COLO668 (cell line): ENCODE measurements around the gene TSG101.

ENCODE experiments used
- DNase-seq: peaks from one replicate; lab custom pipeline; 2025; ENCODE audit not compliant: unreplicated experiment; lab: John Stamatoyannopoulos, UW

The TSG101 gene

DNA sequence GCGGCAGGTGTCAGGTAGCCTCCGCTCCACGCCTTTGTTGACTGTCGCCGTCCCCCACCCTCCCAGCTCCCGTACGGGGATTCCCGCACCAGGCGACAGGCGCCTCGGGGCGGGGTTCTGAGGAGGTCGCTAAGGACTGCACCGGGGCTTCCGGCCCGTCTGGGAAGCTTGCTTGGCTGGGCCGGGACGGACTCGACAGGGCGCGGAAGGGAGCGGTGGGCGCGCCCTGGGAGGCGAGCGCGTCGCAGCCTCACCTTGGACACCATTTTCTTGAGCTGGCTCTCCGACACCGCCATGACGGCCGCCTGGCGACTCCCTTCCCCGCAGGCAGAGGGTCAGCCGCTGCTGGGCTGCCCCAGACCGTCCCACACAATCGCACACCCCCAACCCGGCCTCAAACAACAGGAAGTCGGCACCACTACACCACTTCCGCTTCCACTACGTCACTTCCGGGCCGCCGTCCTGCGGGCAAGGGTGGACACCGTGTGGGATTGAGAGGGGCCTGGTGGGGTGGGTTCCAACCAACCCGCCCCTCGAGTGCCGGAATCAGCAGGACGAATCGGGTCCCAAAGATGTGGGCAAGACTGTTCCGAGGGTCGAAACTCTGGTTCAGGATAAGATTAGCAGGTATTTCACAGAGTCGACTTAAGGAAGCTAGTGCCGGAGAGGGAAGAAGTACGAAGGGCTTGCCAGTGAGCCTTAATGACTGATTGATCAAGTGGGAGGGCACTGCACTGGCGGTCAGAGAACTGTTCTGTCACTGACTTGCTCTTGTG is at the start of gene TSG101:
TSG101 (minus strand) TSS at position 422 of the 776 bp plus-strand sequence; CDS start at position 296, 126 bp downstream.
- peak; percentile 91 for DNase-seq

DNA sequence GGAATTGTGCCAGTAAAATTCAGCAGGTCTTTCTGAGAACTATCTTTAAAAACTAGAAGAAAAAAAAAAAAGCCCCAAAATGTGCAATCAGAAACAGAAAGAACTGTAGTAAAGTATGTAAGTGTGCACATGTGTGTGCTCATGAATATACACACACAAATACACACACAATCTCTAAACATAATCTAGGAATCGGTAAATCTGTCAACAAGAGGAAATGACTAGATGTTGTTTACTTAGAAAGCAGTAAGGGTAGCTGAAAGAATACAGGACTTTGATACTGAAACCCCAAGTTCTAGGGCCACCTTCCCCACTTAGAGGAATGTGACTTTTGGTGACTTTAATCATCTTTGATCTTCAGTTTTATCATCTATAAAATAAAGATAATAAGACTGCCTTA is 48.6 kb upstream of the TSG101 start:
- DNase-seq: no peak

DNA sequence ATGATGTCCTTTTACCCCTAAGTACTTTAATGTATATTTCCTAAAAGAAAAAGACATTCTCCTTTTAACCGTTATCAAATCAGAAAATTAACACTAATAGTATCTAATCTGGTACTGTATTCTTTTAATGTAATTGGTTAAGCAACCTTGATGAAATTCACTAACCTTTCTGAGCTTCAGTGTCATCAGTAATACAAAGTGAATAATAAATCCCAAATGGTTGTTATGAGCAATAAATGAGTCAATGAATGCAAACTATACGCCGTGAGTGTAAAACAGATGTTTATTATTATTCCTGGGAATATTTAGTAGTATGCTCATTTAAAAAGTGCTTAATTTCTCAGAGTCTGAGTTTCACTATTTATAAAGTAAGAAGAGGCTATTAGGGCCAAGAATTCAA is 40.3 kb upstream of the TSG101 start:
- no peak for DNase-seq

DNA sequence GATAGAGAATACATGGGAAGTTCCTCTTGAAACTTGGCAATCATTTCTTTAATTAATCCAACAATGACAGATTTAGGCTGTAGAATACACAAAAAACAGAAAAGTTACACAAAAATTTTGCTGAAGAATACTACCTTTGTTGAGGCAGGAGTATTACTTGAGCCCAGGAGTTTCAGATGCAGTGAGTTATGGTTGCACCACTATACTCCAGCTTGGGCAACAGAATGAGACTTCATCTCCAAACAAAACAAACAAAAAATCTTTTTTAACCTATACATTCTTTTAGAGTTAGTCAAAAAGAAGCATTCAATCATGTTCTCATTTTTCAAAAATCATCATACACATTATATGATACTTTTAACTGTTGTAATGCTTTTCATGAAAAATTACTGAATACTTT is 39.7 kb upstream of the TSG101 start:
- no peak for DNase-seq

GRCh38 chr11:18564149-18564548 is 37.4 kb upstream of the TSG101 start:
- DNase-seq: no peak

DNA sequence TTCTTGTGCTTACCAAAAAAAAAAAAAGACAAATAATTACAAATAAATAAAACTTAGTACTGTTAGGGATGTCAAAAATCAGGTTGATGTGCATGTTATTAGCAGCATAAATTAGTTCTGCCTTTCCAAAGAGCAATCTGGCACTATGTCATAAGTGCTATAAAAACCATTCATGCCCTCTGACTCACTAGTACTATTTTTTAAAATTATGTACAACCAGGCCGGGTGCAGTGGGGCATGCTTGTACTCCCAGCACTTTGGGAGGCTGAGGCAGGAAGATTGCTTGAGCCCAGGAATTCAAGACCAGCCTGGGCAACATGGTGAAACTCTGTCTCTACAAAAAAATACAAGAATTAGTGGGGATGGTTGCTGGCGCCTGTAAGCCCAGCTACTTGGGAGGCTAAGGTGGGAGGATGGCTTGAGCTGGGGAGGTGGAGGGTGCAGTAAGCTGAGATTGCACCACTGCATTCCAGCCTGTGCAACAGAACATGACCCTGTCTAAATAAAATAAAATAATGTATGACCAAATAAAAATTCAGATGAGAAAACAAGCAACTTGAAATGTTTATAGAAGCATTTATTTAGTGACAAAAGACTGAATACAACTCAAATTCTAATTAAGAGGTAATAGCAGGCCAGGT is 36.5 kb upstream of the TSG101 start:
- DNase-seq: no peak

- no peak for DNase-seq
Observed at GRCh38 chr11:18548001-18548400, 21.3 kb upstream of the TSG101 start.

- no peak for DNase-seq
Observed at GRCh38 chr11:18540207-18541009, 13.7 kb upstream of the TSG101 start.

DNA sequence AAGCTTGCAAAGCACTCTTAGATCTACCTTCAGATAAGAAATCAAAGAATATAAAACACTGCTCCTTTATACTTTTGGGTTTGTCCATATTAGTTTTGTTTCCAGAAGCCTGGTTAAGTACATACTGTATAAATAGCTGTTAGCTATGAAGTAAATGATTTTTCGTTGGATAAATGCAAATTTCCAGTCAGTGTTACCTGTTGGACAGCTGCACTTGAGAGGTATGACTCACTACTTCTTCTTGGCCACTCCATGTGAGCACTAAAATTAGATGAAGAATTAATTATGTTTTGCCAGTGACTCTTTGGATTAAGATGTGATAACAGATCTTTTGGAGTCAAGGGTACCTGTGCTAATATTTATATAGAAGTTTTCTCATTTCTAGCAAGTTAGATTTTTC is 9.5 kb upstream of the TSG101 start:
- DNase-seq: peak; percentile 4

- DNase-seq: no peak
Observed at GRCh38 chr11:18534245-18534644, 7.5 kb upstream of the TSG101 start.

- DNase-seq: no peak
Observed at GRCh38 chr11:18533365-18533764, 6.6 kb upstream of the TSG101 start.

GRCh38 chr11:18527512-18527911 is 770 bp upstream of the TSG101 start:
- DNase-seq: no peak

GRCh38 chr11:18526130-18526520 is 617 bp downstream of the TSG101 start:
- no peak for DNase-seq

DNA sequence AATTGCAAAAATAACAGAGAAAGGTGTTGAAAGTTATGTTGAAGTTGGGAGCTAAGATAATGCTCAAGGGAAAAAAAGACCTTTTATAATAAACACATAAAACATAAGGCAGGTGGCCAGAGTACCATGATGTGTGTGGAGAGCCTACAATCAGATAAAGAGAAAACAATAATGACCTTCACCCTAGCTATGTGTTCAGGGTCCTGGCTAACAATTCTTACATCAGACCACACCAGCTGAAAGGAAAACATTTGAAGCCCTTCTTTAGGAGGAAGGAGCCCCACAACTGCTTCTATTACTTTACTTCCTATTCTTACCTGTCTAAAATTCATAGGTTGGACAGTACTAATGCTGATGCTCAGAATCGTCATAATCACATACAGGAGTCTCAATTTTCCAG is 2.5 kb downstream of the TSG101 start:
- DNase-seq: no peak

DNA sequence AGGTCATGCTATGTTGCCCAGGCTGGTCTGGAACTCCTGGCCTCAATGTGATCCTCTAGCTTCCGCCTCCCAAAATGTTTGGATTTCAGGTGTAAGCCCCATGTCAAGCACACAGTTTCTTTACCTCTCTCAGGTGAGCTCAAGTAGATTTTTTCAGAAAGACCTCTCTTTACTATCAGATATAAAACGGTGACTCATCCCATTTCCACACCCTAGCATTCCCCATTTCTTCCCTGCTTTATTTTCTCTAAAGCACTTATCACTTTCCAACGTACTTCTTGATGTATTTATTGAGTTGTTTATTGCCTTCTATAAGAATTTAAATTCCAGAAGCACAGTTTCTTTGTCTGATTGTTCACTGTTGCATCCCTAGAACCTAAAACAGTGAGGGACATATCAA is 3.7 kb downstream of the TSG101 start:
- DNase-seq: no peak

- no peak for DNase-seq
Observed at GRCh38 chr11:18522388-18522787, 4.4 kb downstream of the TSG101 start.

DNA sequence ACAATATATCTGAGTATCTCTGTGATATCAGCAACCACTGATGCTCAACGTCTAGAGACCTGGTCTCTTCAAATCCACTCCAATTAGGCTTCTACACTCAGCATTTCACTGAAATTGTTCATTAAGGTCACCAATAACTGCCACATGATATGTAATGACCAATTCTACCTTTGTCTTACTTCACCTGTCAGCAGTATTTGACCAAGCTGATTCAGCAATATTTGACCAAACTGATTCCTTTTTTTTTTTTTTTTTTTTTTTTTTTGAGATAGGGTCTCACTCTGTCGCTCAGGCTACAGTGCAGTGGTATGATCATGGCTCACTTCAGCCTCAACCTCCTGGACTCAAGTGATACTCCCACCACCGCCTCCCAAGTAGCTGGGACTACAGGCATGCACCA is 5.6 kb downstream of the TSG101 start:
- DNase-seq: no peak

DNA sequence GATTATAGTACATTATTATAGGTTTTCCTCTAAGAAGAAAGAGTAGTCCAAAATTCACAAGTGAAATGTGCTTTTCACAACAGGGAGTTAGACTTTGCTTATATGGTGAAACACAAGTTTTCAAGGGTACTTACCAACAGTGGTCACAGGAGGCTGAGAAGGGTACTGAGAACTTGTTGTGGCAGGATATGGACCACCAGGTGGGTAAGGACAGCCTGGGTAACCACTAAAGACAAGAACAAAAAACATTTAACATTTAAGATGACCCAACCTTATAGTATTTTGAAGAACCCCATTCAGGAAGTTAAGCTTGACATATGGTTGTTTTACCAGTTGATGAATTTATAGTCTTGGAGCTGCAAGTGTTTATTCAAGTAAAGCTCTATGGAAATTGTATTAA is 24.4 kb downstream of the TSG101 start:
- DNase-seq: no peak

DNA sequence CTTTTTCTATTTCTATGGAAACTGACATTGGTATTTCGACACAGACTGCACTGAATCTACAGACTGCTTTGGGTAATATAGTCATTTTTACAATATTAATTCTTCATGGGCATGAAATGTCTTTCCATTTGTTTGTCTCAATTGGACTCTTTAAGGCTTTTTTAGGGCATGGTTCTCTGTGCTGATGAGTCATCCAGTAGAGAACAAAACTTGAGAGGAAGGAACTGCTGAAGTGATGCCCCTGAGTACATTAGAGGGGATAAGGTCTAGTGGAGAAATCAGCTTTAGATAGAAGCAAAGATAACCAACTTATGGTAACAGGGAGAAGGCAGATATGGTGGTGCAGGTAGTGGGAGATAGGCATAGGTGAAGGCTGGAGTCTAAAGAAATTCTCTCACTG is 25.1 kb downstream of the TSG101 start:
- no peak for DNase-seq

DNA sequence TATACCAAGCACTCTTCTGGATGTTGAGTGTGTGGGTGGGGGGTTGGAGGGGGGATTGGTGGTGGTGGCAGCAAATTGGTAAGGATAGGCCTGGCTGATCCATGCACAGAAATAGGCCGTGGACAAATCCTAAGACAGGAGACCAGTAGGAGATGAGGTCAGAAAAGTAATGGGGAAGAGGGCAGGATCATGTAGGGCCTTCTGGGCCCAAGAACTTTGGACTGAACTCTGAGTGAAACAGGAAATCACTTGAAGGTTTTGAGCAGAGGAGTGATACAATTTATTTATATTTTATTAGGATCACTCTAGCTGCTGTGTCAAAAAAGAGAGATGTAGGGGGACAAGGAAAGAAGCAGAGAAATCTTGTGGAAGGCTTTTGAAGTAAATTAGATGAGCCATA is 28.7 kb downstream of the TSG101 start:
- DNase-seq: no peak

DNA sequence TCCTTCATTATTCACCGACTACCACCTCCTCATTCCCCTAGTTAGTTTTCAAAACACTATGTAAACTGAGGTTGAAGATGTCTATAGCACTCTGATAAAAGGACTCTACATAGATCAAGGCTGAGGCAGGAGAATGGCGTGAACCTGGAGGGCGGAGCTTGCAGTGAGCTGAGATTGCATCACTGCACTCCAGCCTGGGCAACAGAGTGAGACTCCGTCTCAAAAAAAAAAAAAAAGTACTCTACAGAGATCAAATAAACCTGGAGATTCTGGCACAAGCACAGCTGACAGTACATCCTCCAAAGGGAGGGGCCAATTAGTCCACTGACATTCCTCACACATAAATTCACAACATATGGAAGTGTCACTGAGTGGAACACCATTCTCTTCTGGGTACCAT is 31.0 kb downstream of the TSG101 start:
- DNase-seq: no peak

DNA sequence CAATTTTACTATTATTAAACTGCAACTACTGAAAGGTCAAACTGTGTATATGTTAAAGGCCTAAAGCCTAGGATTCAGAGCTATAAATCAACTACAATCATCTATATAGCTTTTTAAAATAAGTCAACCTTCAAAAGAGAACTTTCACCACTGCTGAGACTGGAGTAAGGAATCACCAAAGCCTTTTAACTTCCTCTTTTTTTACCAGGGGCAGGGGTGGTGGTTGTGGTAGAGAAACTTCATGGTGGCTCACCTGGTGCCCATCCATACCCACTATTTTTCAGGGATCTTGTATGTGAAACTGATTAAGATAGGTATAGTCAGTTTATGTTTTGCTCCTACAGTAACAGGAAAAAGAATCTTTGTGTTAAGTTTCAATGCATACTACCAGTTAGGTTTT is 31.5 kb downstream of the TSG101 start:
- DNase-seq: no peak
